ENCODE data around the gene WDR5.

Gene WDR5

GRCh38 chr9:134154262-134154701 lies 18.4 kb downstream of the WDR5 start:
- Histone ChIP-seq H3K4me1 (ENCODE audit: low read depth, poor library complexity, severe bottlenecking) (peaks cover 12% of the 10 kb centered on the region), H2AFZ (ENCODE audit: low read depth) (no peak overlapping the region), H3K36me3 (ENCODE audit: insufficient read depth) (no peaks in the 10 kb centered on the region; the same call in 1 of the 2 replicates), H3K9ac (no peak overlapping the region), H3K27me3 (ENCODE audit: insufficient read depth, low read depth) (no peaks in the 10 kb centered on the region), H4K20me1 (ENCODE audit: insufficient read depth) (no peaks in the 10 kb centered on the region), H3K4me3 (IDR thresholded peaks at IDR 0.05; ENCODE audit: insufficient read depth, low read depth, low read length) (no peak overlapping the region), H3K79me2 (ENCODE audit: insufficient read depth, low read depth) (no peaks in the 10 kb centered on the region), H3K27ac (no peak overlapping the region), H3K4me2 (no peak overlapping the region)
- no peak for TF ChIP-seq CTCF (conservative IDR thresholded peaks at IDR 0.05; ENCODE audit: low read depth, low read length)

GRCh38 chr9:134155812-134156377 lies 20.0 kb downstream of the WDR5 start:
- no peak overlapping the region for H3K4me2 ChIP-seq
- H3K4me3 ChIP-seq (IDR thresholded peaks at IDR 0.05; ENCODE audit: insufficient read depth, low read depth, low read length), result no peak overlapping the region
- H3K4me1 ChIP-seq (ENCODE audit: low read depth, poor library complexity, severe bottlenecking), result peaks cover 12% of the 10 kb centered on the region
- H3K9ac ChIP-seq, result no peak overlapping the region
- no peak overlapping the region for H2AFZ ChIP-seq (ENCODE audit: low read depth)
- H3K27ac ChIP-seq, result no peak overlapping the region
- H3K27me3 ChIP-seq (ENCODE audit: insufficient read depth, low read depth), result no peaks in the 10 kb centered on the region
- H4K20me1 ChIP-seq (ENCODE audit: insufficient read depth), result no peaks in the 10 kb centered on the region
- no peaks in the 10 kb centered on the region for H3K79me2 ChIP-seq (ENCODE audit: insufficient read depth, low read depth)
- no peak for TF ChIP-seq CTCF (conservative IDR thresholded peaks at IDR 0.05; ENCODE audit: low read depth, low read length)
- no peaks in the 10 kb centered on the region; the same call in 1 of the 2 replicates for H3K36me3 ChIP-seq (ENCODE audit: insufficient read depth)

GRCh38 chr9:134156564-134157377 lies 20.9 kb downstream of the WDR5 start:
- Histone ChIP-seq H2AFZ (ENCODE audit: low read depth) (no peak overlapping the region), H3K4me2 (no peak overlapping the region), H3K4me1 (ENCODE audit: low read depth, poor library complexity, severe bottlenecking) (peaks cover 12% of the 10 kb centered on the region), H3K79me2 (ENCODE audit: insufficient read depth, low read depth) (no peaks in the 10 kb centered on the region), H3K4me3 (IDR thresholded peaks at IDR 0.05; ENCODE audit: insufficient read depth, low read depth, low read length) (no peak overlapping the region), H4K20me1 (ENCODE audit: insufficient read depth) (no peaks in the 10 kb centered on the region), H3K27me3 (ENCODE audit: insufficient read depth, low read depth) (no peaks in the 10 kb centered on the region), H3K27ac (no peak overlapping the region), H3K9ac (no peak overlapping the region), H3K36me3 (ENCODE audit: insufficient read depth) (no peaks in the 10 kb centered on the region; the same call in 1 of the 2 replicates)
- no peak for TF ChIP-seq CTCF (conservative IDR thresholded peaks at IDR 0.05; ENCODE audit: low read depth, low read length)

- no peak for TF ChIP-seq CTCF (conservative IDR thresholded peaks at IDR 0.05; ENCODE audit: low read depth, low read length)
- Histone ChIP-seq H3K36me3 (ENCODE audit: insufficient read depth) (no peaks in the 10 kb centered on the region; the same call in 1 of the 2 replicates), H3K4me2 (no peak overlapping the region), H3K27ac (no peak overlapping the region), H3K9ac (no peak overlapping the region), H4K20me1 (ENCODE audit: insufficient read depth) (no peaks in the 10 kb centered on the region), H3K27me3 (ENCODE audit: insufficient read depth, low read depth) (no peaks in the 10 kb centered on the region), H3K79me2 (ENCODE audit: insufficient read depth, low read depth) (no peaks in the 10 kb centered on the region), H3K4me1 (ENCODE audit: low read depth, poor library complexity, severe bottlenecking) (peaks cover 12% of the 10 kb centered on the region), H3K4me3 (IDR thresholded peaks at IDR 0.05; ENCODE audit: insufficient read depth, low read depth, low read length) (no peak overlapping the region), H2AFZ (ENCODE audit: low read depth) (no peak overlapping the region)
Observed at GRCh38 chr9:134157378-134157885, 21.6 kb downstream of the WDR5 start.

All from KMS-11 (cell line).